BJ (cell line): ENCODE measurements around the gene PPP1R3D. TPM values are rescaled to one million over a fixed set of nuclear protein-coding genes. Genes with fewer than 3 reads are reported as not detected.

ENCODE experiments used
- CTCF ChIA-PET: fragments of 350-600 bp; formaldehyde crosslinking; extraction: SDS; loops from one replicate; lab custom pipeline; 2021; ENCODE audit warnings: antibody characterized with exemption, inconsistent platforms; lab: Yijun Ruan, JAX
- POLR2A ChIA-PET: fragments of 300-600 bp; sonication (Branson Sonifier 250); formaldehyde crosslinking; extraction: SDS; loops from one replicate; lab custom pipeline; 2021; ENCODE audit warnings: antibody characterized with exemption; lab: Charles Lee
- DNase-seq: peaks from one replicate; pipeline ENCODE4 v3.0.0-alpha.2; 2011; ENCODE audit warnings: low read depth
- H3K27me3 ChIP-seq: 2 replicates; pipeline ENCODE4 v1.6.0; 2011; ENCODE audit warnings: low read length; ENCODE audit not compliant: control insufficient read depth, insufficient read depth
- H3K36me3 ChIP-seq: 2 replicates; pipeline ENCODE4 v1.5.1; 2011; ENCODE audit warnings: low read length; ENCODE audit not compliant: control insufficient read depth, insufficient read depth
- H3K4me3 ChIP-seq: 2 replicates; pipeline ENCODE4 v1.5.1; 2011; ENCODE audit warnings: low read depth, mild to moderate bottlenecking, control low read depth, low read length
- polyA plus RNA-seq: library from polyadenylated mRNA; depleted of rRNA; stranded (reverse); fragments of >200 nt; gene quantifications from 2 replicates; pipeline ENCODE4 v1.2.3, GENCODE V29; 2011
- TF ChIP-seq, protein P1 (sequence below): IDR thresholded peaks from 2 replicates; pipeline ENCODE4 v1.5.1; 2011; ENCODE audit warnings: low read depth, mild to moderate bottlenecking, control low read depth, inconsistent platforms, low read length, moderate library complexity; ENCODE audit not compliant: insufficient read depth

PPP1R3D gene
- polyA plus RNA-seq, 1 experiment, result 2.9 TPM

DNA sequence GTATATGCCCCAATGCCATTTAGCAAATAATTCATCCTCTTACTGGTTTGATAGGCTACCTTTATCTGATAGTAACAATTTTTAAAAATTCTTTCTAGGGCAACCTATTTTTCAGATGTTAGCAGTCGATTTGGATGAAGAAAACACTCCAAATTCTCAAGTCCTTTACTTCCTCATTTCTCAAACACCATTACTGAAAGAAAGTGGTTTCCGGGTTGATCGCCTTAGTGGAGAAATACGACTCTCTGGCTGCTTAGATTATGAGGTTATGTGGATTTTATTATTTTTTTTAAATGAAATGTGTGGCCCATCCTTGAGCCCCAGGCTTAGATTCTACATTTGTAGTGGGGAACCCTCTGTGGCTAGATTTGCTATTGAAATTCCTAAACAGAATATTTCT lies 44.4 kb upstream of the PPP1R3D start:
- ChIA-PET CTCF (no interaction called here), POLR2A (no interaction called here)
- DNase-seq, result no peak
- TF ChIP-seq, protein P1, sequence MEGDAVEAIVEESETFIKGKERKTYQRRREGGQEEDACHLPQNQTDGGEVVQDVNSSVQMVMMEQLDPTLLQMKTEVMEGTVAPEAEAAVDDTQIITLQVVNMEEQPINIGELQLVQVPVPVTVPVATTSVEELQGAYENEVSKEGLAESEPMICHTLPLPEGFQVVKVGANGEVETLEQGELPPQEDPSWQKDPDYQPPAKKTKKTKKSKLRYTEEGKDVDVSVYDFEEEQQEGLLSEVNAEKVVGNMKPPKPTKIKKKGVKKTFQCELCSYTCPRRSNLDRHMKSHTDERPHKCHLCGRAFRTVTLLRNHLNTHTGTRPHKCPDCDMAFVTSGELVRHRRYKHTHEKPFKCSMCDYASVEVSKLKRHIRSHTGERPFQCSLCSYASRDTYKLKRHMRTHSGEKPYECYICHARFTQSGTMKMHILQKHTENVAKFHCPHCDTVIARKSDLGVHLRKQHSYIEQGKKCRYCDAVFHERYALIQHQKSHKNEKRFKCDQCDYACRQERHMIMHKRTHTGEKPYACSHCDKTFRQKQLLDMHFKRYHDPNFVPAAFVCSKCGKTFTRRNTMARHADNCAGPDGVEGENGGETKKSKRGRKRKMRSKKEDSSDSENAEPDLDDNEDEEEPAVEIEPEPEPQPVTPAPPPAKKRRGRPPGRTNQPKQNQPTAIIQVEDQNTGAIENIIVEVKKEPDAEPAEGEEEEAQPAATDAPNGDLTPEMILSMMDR, result no peak
- Histone ChIP-seq H3K27me3 (no peaks in the 10 kb centered on the region), H3K36me3 (no peaks in the 10 kb centered on the region), H3K4me3 (no peak overlapping the region)

DNA sequence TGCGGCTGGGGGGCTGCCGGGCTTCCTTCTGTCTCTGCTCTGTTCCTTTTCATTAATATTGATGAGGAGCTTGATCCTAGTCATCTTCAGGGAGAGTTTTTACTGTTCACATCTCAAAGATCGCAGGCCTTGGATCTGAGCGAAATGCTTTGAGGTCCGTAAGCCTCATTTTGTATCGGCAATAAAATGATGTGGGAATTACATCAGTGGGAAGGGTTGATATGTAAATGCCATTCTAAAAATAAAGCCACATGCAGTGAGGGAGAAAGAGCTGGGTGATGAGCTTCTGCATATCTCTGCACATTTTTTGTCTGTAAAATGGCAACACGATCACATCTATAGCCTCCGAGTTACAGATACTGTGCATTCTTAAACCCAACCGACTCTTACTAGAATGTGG lies 43.0 kb upstream of the PPP1R3D start:
- POLR2A ChIA-PET, result no interaction called here
- CTCF ChIA-PET, result no interaction called here

DNA sequence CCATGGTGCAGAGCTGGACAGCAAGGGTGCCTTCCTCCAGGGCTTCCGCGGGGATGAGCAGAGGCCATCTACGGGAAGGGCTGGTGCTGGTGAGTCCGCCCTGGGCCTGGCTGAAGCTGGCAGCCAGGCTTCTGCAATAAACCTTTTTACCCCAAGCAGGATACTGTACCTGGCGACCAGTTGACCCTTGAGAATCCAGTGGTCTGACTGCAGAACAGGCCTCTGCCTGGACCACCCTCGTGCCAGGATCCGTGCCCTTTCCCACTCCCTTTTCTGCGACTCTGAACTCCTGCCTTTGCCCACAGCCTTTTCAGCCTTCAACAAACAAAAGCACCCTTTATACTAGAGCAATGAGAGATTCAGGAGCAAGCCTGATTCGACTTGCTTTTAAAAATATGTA lies 37.0 kb upstream of the PPP1R3D start:
- Histone ChIP-seq H3K27me3 (no peaks in the 10 kb centered on the region), H3K4me3 (no peak overlapping the region), H3K36me3 (no peaks in the 10 kb centered on the region)
- TF ChIP-seq, protein P1, result no peak
- POLR2A ChIA-PET, result no interaction called here
- CTCF ChIA-PET, result no interaction called here
- DNase-seq, result no peak

More for the DNA sequence above, 43.0 kb upstream of the PPP1R3D start:
- no peak for DNase-seq
- Histone ChIP-seq H3K36me3 (no peaks in the 10 kb centered on the region), H3K4me3 (no peak overlapping the region), H3K27me3 (no peaks in the 10 kb centered on the region)
- TF ChIP-seq, protein P1, result no peak

DNA sequence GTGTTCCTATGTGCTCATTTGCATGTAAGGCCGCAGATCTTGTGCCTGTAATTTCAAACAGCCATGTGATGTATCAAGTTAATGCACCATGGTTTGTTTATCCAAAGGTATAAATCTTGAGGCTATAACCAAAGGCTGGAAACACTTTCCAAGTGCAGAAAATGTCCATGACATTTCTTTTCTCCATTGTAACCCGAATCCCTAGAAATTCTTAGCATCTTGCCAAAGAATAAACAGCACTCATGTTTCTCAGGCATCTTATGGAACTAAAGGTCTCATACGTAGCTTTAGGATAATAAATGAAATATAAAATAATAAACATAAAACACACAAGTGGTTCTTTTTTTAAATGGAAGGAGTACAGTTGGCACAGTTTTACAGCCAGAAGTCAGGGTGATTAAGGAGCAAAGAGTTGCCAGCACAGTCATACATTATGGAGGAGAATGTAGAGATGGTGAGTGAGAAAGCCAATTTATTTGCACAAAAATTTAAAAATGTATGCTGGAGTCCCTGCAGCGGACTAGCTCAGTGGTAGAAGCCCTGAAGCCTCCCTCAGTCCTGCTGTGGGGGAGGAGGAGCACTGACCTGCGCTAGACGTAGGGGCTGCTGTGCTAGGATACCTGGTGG lies 36.2 kb upstream of the PPP1R3D start:
- no peaks in the 10 kb centered on the region for H3K27me3 ChIP-seq
- ChIA-PET POLR2A (no interaction called here), CTCF (no interaction called here)
- no peak overlapping the region for H3K4me3 ChIP-seq
- no peaks in the 10 kb centered on the region for H3K36me3 ChIP-seq
- DNase-seq, result no peak
- TF ChIP-seq, protein P1, result no peak

DNA sequence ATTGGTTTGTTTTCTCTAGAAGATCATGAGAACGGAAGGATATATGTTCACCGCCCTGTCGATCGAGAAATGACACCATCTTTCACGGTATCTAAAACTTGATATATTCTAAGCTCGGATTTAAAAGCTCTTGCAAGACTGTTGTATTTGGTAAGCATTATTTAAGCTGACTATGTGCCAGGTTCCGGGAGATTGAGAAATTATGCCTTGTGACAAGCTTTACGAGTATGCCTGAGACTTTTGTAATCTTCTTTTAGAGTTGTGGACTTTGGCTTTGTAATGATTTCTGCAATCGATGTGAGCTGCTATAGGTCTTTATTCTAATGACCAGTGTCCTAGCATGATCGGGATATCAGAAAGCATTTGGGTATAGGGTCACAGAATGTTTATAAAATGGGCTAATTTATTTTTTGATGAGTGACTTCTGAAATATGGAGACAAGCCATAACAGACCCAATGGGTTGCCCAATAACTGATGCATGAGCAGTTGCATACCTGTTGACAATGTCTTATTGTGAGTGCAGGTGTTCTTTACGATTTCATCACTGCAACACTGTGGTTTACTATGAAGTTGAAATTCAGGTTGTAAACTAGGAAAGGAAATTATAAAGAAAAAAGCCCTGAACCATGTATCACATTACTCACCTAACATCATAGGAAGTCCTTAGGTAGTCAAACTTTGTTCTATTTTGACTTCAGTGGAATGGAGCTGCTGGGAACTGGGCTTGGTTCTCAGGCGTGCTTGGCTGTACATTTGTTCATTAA lies 32.1 kb upstream of the PPP1R3D start:
- TF ChIP-seq, protein P1, result no peak
- POLR2A ChIA-PET, result no interaction called here
- no peaks in the 10 kb centered on the region for H3K27me3 ChIP-seq
- DNase-seq, result no peak
- H3K4me3 ChIP-seq, result no peak overlapping the region
- no peaks in the 10 kb centered on the region for H3K36me3 ChIP-seq
- CTCF ChIA-PET, result interaction anchor here (1.0 to 1.9 kb wide), 3 partner anchors 10 to 17 kb away, joined by 3 to 6 read pairs (median 3); partner anchors contain the start of gene CDH26
